Jurkat, Clone E6-1 (cell line): Measurements from ENCODE around the gene GJD3.

Experiments used
- DNase-seq: peaks from one replicate; pipeline ENCODE4 v3.0.0-alpha.2; 2011; ENCODE audit warnings: low read depth, low spot score
- H3K4me3 ChIP-seq: 2 replicates; pipeline ENCODE4 v1.5.1; 2011; ENCODE audit warnings: mild to moderate bottlenecking, low read length, control low read depth, moderate library complexity

Gene GJD3

GRCh38 chr17:40355123-40355803 lies 9.3 kb downstream of the GJD3 start:
- no peak for DNase-seq

GRCh38 chr17:40354221-40355122 lies 10.1 kb downstream of the GJD3 start:
- no peak for DNase-seq
- no peak overlapping the region for H3K4me3 ChIP-seq

More at GRCh38 chr17:40355123-40355803, 9.3 kb downstream of the GJD3 start:
- no peak overlapping the region for H3K4me3 ChIP-seq

DNA sequence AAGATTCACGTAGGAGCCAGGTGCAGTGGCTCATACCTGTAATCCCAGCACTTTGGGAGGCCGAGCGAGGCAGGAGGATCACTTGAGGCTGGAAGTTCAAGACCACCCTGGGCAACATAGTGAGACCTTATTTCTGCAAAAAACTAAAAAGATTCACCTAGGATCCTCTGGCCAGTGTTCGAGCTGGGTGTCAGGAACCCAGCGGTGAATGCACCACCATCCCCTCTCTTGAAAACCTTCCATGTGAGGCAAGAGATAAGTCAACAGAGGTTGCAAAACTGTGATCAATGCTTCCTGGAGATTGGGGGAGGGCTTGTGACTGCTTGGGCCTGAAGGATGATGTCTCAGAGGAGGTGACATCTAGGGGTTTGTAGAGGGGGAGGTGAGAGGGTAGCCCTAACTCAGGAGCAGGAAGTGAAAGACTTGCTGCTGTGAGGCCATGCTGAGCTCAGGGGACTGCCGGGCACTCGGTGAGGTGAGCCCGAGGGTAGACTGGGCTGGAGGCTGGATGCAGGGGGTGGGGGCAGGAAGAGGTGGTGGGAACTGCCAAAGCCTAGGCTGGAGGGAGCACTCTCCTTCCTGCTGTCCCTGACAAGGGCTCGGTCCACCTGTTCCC lies 11.7 kb downstream of the GJD3 start:
- no peak for DNase-seq
- H3K4me3 ChIP-seq = no peak overlapping the region

GRCh38 chr17:40352237-40352778 lies 12.2 kb downstream of the GJD3 start:
- no peak overlapping the region for H3K4me3 ChIP-seq
- DNase-seq = no peak

DNA sequence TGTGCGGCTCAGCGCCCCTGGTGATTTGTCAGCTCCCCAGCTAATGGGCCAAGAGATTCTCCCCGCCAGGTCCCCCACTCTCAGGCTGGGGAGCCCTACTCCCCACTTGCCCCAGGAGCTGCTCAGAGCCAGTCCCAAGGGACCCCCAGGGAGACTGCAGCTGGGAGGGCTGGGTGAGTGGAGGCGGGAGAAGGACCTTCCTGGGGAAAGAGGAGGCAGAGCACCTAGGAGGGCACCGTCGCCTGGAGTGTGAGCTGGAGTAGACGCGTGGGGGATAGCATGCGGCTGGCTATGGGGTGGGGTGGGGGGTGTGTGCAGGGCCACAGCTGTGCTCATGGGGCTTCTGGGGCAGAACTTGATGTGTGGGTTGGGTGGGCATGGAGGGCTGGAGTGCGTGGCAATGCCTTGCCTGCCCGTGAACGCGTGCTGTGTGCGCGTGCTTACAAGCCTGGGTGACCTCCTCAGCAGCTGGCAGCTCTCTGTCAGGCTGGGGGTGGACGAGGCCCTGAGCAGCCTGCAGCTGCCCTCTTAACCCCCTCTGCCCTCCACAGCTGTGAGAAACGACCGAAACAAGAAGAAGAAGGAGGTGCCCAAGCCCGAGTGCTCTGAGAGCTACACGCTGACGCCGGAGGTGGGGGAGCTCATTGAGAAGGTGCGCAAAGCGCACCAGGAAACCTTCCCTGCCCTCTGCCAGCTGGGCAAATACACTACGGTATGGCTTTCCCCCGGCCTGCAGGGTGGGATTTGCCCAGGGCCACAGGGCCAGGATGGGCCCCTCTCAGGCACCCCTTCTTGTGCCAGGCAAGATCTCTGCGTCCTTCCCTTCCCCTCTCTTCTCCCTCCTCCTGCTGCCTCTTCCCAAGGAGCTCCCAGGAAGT lies 12.9 kb downstream of the GJD3 start:
- no peak overlapping the region for H3K4me3 ChIP-seq
- DNase-seq = no peak

DNA sequence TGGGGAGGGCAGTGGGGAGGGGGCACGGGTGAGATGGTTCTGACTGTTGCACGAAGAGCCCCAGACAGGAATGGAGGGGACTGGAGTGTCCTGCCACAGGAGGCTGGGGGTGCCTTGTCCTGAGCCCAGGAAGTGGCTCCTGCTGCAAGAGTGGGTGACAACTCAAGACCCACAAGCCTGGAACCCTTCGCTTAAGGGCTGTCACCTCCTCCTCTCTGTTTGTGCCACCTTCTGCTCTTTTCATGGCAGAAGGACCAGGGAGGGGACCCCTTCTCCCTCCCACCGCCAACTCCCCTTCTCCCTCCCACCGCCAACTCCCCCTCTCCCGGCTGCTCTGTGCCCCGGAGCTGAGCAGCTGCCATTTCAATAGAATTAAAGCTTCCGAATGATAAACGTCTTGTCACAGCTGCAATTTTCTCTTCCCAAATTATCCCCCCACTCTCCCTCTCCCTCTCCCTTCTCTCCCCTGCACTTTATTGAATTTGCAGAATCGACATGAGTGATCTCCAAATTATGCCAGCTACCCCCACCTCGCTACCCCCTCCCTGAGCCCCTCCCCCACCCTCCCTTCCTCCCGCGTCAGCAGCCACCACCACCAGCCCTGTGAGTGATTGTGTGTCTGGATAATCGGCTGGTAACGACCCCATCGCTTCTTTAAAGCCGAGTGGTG lies 13.7 kb downstream of the GJD3 start:
- no peak for DNase-seq
- no peak overlapping the region for H3K4me3 ChIP-seq

GRCh38 chr17:40349895-40350688 lies 14.4 kb downstream of the GJD3 start:
- no peak overlapping the region for H3K4me3 ChIP-seq
- DNase-seq = no peak

DNA sequence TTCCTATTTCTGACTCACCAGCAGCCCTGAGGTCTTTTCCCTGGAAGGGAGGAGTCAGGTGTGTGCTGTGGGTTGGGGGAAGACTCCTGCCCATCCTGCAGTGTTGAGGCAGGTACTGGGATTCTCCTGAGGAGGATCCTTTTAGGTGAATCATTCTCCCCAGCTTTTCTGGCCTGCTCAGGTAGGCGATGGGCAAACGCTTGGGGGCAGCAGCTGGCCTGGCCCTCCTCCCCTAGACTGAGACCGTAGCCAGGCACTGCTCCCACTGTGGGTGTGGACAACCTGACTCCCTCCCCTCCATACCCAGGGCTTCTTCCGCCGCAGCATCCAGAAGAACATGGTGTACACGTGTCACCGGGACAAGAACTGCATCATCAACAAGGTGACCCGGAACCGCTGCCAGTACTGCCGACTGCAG lies 15.1 kb downstream of the GJD3 start:
- no peak for DNase-seq
- H3K4me3 ChIP-seq = no peak overlapping the region

GRCh38 chr17:40348562-40349476 lies 15.7 kb downstream of the GJD3 start:
- no peak for DNase-seq
- no peak overlapping the region for H3K4me3 ChIP-seq

- DNase-seq = no peak
- H3K4me3 ChIP-seq = no peak overlapping the region
Measured at GRCh38 chr17:40348136-40348504, 16.4 kb downstream of the GJD3 start.

GRCh38 chr17:40347319-40348135 lies 17.0 kb downstream of the GJD3 start:
- no peak overlapping the region for H3K4me3 ChIP-seq
- no peak for DNase-seq

DNA sequence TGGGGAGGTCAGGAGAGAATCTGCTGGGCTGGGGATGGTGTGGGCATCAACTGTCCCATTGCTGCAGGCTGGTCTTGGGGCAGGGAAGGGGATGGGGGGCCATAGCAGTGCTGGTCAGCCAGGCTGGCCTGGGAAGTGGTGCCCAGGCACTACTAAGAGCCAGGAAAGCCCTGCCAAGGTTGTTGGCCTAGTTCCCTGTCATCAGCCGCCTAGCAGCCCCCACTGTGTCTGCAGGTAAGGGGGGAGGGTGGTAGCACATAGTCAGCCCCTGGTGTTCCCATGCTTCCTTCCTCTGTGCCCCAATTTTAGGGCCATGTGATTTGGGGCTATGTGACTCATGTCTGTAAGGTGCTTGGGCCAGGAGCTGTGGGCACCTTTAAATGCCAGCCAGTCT lies 17.8 kb downstream of the GJD3 start:
- DNase-seq = no peak
- no peak overlapping the region for H3K4me3 ChIP-seq

- no peak overlapping the region for H3K4me3 ChIP-seq
Measured at GRCh38 chr17:40345994-40346764, 18.4 kb downstream of the GJD3 start.

GRCh38 chr17:40345161-40345993 lies 19.2 kb downstream of the GJD3 start:
- H3K4me3 ChIP-seq = peak overlapping the region; percentile 32
- DNase-seq = no peak

More at GRCh38 chr17:40345994-40346764, 18.4 kb downstream of the GJD3 start:
- no peak for DNase-seq
